Stimulated activated CD4-positive, alpha-beta T cell treated with anti-CD3 and anti-CD28 coated beads, Interleukin-15, amount 100 ng/mL, for 1 hour (primary cell): ENCODE results near the gene TNFRSF4.

Experiments used
- DNase-seq, 2 donors: peaks; one replicate each; pipeline ENCODE4 v3.0.0-alpha.2; 2020; ENCODE audit warnings: low read depth in 1 of 2, low spot score in 1 of 2

TNFRSF4 gene

GRCh38 chr1:1245817-1246576 lies 32.0 kb upstream of the TNFRSF4 start:
- DNase-seq = no peak

- no peak for DNase-seq
Observed at GRCh38 chr1:1245178-1245816, 31.3 kb upstream of the TNFRSF4 start.

- DNase-seq = no peak
Observed at GRCh38 chr1:1244192-1244811, 30.3 kb upstream of the TNFRSF4 start.

GRCh38 chr1:1243807-1244191 lies 29.8 kb upstream of the TNFRSF4 start:
- DNase-seq = no peak

GRCh38 chr1:1243266-1243660 lies 29.3 kb upstream of the TNFRSF4 start:
- no peak for DNase-seq

GRCh38 chr1:1242461-1243265 lies 28.7 kb upstream of the TNFRSF4 start:
- DNase-seq = no peak

GRCh38 chr1:1241588-1242219 lies 27.8 kb upstream of the TNFRSF4 start:
- no peak for DNase-seq

GRCh38 chr1:1240822-1241587 lies 27.1 kb upstream of the TNFRSF4 start:
- no peak for DNase-seq

GRCh38 chr1:1240348-1240732 lies 26.4 kb upstream of the TNFRSF4 start:
- DNase-seq = no peak

- no peak for DNase-seq
Observed at GRCh38 chr1:1239614-1240347, 25.8 kb upstream of the TNFRSF4 start.

GRCh38 chr1:1239227-1239613 lies 25.3 kb upstream of the TNFRSF4 start:
- no peak for DNase-seq

GRCh38 chr1:1238702-1239178 lies 24.8 kb upstream of the TNFRSF4 start:
- no peak for DNase-seq

- no peak for DNase-seq
Observed at GRCh38 chr1:1237874-1238701, 24.1 kb upstream of the TNFRSF4 start.

GRCh38 chr1:1236945-1237873 lies 23.3 kb upstream of the TNFRSF4 start:
- no peak for DNase-seq

- no peak for DNase-seq
Observed at GRCh38 chr1:1236176-1236763, 22.3 kb upstream of the TNFRSF4 start.

- DNase-seq = no peak
Observed at GRCh38 chr1:1235016-1235744, 21.2 kb upstream of the TNFRSF4 start.
